PC-3 (cell line): ENCODE data around the gene MXRA7.

ENCODE experiments used
- EZH2 ChIP-seq: fragments of 300-600 bp; sonication (generic); IDR thresholded peaks from one replicate; pipeline ENCODE4 v1.6.1; 2017; ENCODE audit warnings: antibody characterized with exemption, mild to moderate bottlenecking, low read length; ENCODE audit not compliant: unreplicated experiment
- EZH2phosphoT487 ChIP-seq: fragments of 300-600 bp; sonication (generic); IDR thresholded peaks from 2 replicates; pipeline ENCODE4 v1.6.1; 2018; ENCODE audit warnings: mild to moderate bottlenecking, antibody characterized with exemption, low read length, borderline replicate concordance
- TF ChIP-seq, protein P1 (sequence below): fragments of 300-600 bp; sonication (generic); conservative IDR thresholded peaks from 2 replicates; pipeline ENCODE4 v1.5.1; 2017; ENCODE audit warnings: antibody characterized with exemption, low read depth, mild to moderate bottlenecking, low read length

DNA sequence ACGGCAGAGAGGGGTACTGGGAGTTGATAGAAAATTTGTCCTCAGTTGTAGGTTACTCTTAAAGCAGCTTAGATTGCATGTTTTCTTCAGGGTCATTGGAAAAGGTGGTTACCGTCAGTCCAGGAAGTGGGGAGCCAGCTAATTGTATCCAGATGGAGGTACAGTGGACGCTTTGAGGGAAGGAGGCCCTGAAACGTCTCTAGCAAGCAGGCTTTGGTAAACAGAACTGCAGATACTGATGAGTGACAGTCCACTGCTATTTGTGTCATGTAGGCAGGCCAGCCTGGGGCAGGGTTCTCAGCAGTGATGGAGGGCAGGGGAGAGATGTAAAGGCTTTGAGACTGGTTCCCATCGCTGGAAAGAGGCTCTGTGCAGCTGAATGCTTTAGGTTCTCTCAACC lies 37.0 kb downstream of the MXRA7 start:
- no peak for TF ChIP-seq EZH2
- TF ChIP-seq, protein P1, sequence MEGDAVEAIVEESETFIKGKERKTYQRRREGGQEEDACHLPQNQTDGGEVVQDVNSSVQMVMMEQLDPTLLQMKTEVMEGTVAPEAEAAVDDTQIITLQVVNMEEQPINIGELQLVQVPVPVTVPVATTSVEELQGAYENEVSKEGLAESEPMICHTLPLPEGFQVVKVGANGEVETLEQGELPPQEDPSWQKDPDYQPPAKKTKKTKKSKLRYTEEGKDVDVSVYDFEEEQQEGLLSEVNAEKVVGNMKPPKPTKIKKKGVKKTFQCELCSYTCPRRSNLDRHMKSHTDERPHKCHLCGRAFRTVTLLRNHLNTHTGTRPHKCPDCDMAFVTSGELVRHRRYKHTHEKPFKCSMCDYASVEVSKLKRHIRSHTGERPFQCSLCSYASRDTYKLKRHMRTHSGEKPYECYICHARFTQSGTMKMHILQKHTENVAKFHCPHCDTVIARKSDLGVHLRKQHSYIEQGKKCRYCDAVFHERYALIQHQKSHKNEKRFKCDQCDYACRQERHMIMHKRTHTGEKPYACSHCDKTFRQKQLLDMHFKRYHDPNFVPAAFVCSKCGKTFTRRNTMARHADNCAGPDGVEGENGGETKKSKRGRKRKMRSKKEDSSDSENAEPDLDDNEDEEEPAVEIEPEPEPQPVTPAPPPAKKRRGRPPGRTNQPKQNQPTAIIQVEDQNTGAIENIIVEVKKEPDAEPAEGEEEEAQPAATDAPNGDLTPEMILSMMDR, result no peak
- TF ChIP-seq EZH2phosphoT487, result no peak
